OCI-LY1 (cell line): ENCODE data around the gene DNAH11.

ENCODE experiments used
- EZH2 ChIP-seq: fragments of 200-600 bp; sonication (generic), shearing (Covaris generic); IDR thresholded peaks from 2 replicates; pipeline ENCODE4 v1.8.0; 2017; ENCODE audit warnings: borderline replicate concordance, mixed run types, mild to moderate bottlenecking, antibody characterized with exemption, low read length, moderate library complexity, mixed read lengths
- TF ChIP-seq, protein P1 (sequence below): fragments of 200-600 bp; sonication (generic), shearing (Covaris generic); IDR thresholded peaks from 2 replicates; pipeline ENCODE4 v1.5.1; 2017; ENCODE audit warnings: mild to moderate bottlenecking, antibody characterized with exemption, low read length, moderate library complexity, mixed read lengths

DNA sequence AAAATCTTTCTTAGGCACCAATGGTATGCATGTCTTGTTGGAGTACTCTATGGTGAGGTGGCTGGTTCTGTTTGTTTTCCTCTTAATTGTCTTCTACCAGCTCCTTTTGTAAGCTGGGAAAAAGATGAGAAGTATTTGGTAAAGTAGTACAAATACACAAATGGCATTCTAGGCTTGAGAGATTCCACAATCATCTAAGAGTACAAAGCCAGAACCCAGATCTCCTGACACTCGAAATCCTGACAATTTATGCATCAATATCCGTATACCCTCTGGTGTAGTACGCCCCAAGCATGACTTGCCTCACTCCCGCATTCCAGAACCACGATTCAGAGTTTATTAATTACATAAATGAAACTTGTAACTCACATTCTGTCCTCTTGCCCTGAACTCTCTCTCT, 359.4 kb downstream of the DNAH11 start:
- TF ChIP-seq EZH2, result no peak
- TF ChIP-seq, protein P1, sequence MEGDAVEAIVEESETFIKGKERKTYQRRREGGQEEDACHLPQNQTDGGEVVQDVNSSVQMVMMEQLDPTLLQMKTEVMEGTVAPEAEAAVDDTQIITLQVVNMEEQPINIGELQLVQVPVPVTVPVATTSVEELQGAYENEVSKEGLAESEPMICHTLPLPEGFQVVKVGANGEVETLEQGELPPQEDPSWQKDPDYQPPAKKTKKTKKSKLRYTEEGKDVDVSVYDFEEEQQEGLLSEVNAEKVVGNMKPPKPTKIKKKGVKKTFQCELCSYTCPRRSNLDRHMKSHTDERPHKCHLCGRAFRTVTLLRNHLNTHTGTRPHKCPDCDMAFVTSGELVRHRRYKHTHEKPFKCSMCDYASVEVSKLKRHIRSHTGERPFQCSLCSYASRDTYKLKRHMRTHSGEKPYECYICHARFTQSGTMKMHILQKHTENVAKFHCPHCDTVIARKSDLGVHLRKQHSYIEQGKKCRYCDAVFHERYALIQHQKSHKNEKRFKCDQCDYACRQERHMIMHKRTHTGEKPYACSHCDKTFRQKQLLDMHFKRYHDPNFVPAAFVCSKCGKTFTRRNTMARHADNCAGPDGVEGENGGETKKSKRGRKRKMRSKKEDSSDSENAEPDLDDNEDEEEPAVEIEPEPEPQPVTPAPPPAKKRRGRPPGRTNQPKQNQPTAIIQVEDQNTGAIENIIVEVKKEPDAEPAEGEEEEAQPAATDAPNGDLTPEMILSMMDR, result no peak
